T-helper 2 cell treated with Interferon-gamma antibody and Interleukin-4, amounts not matched to agents 100 ng/mL and 5 ng/mL, for 36 hours (primary cell): Measurements from ENCODE around the gene RASL10B. TPM values are rescaled to one million over a fixed set of nuclear protein-coding genes. Genes with fewer than 3 reads are reported as not detected.

Experiments used
- intact Hi-C: fragments of 100-400 bp; cut with micrococcal nuclease; formaldehyde crosslinking; loops from one replicate; pipeline ENCODE4 v1.15.1; 2023
- total RNA-seq: library from RNA; stranded (reverse); gene quantifications from 2 replicates; pipeline ENCODE4 v1.2.3, GENCODE V29; 2022

The RASL10B gene
- total RNA-seq, 1 donor from 2014 or later: 0.27 TPM

DNA sequence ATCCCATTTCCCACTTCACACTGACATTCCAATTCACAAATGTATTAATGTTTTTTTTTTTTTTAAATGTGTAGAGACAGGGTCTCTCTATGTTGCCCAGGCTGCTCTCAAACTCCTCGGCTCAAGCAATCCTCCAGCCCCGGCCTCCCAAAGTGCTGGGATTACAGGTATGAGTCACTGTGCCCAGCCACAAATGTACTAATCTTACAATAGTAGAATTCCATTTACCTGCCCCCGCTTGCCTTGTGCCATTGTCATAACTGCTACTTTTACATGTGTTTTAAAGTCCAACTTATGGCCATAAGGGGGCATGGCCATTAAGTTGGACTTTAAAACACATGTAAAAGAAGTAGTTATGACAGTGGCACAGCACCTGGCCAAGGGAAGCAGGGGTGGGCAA, 59.4 kb downstream of the RASL10B start:
- intact Hi-C loops: no loop called here

- intact Hi-C loops: no loop called here
Measured at GRCh38 chr17:35791681-35792350, 60.4 kb downstream of the RASL10B start.

Other genes with a start within 250 kb of the RASL10B start
- gene SLFN12L, start 194.0 kb upstream of the RASL10B start, total RNA-seq: 105 and 106 TPM in 2 replicates
- gene SLFN14, start 170.8 kb upstream of the RASL10B start, total RNA-seq: not detected in 2 replicates
- 3.8 and 4.0 TPM in 2 replicates for gene PEX12, start 153.1 kb upstream of the RASL10B start, total RNA-seq
- gene AP2B1, start 144.3 kb upstream of the RASL10B start, total RNA-seq: 211 and 213 TPM in 2 replicates
- gene GAS2L2, start 21.6 kb downstream of the RASL10B start, total RNA-seq: not detected in 2 replicates
- not detected in 2 replicates for gene C17orf50, start 29.2 kb downstream of the RASL10B start, total RNA-seq
- not detected in 2 replicates for gene MMP28, start 64.0 kb downstream of the RASL10B start, total RNA-seq
- gene TAF15, start 77.8 kb downstream of the RASL10B start, total RNA-seq: 284 and 294 TPM in 2 replicates
- 0.20 and 0.45 TPM in 2 replicates for gene HEATR9, start 137.3 kb downstream of the RASL10B start, total RNA-seq
- 46.4 and 48.3 TPM in 2 replicates for gene CCL5, start 148.7 kb downstream of the RASL10B start, total RNA-seq
- gene RDM1, start 199.1 kb downstream of the RASL10B start, total RNA-seq: 7.2 and 7.5 TPM in 2 replicates
- not detected in 2 replicates for gene LYZL6, start 212.1 kb downstream of the RASL10B start, total RNA-seq
- gene CCL16, start 249.9 kb downstream of the RASL10B start, total RNA-seq: not detected in 2 replicates